Lung microvascular endothelial cell (primary cell): ENCODE data around the gene SIK2. TPM values are rescaled to one million over a fixed set of nuclear protein-coding genes. Genes with fewer than 3 reads are reported as not detected.
A peak's percentile ranks its signal among the peaks of the same experiment; 100 is the strongest.

Experiments
- DNase-seq, 2 donors: peaks; one replicate each; pipeline versions ENCODE4 v3.0.0 to v3.0.0-alpha.2; 2010; ENCODE audit warnings: low read depth in 2 of 2
- total RNA-seq: library from RNA; depleted of rRNA; stranded (reverse); fragments of >200 nt; gene quantifications from 2 replicates; pipeline ENCODE4 v1.2.1, GENCODE V29; 2014

The SIK2 gene
- total RNA-seq, 1 donor from 2014 or later, result 9.9 TPM

GRCh38 chr11:111581341-111581740 lies 20.9 kb upstream of the SIK2 start:
- no peak for DNase-seq

GRCh38 chr11:111582163-111582562 lies 20.1 kb upstream of the SIK2 start:
- peak; percentile 27 to 71 for DNase-seq

GRCh38 chr11:111582881-111583280 lies 19.4 kb upstream of the SIK2 start:
- peak in 1 of 2 donors; percentile 64 for DNase-seq

- DNase-seq, result peak; percentile 43 to 75
Measured at GRCh38 chr11:111585371-111585770, 16.9 kb upstream of the SIK2 start.

- DNase-seq, result peak; percentile 57 to 75
Measured at GRCh38 chr11:111586388-111586831, 15.8 kb upstream of the SIK2 start.

- no peak for DNase-seq
Measured at GRCh38 chr11:111589114-111589513, 13.1 kb upstream of the SIK2 start.

- no peak for DNase-seq
Measured at GRCh38 chr11:111589886-111590499, 12.3 kb upstream of the SIK2 start.

GRCh38 chr11:111591187-111591960 lies 10.9 kb upstream of the SIK2 start:
- no peak for DNase-seq

- DNase-seq, result no peak
Measured at GRCh38 chr11:111592491-111592890, 9.8 kb upstream of the SIK2 start.

GRCh38 chr11:111596319-111596718 lies 5.9 kb upstream of the SIK2 start:
- no peak for DNase-seq

- no peak for DNase-seq
Measured at GRCh38 chr11:111598148-111598547, 4.1 kb upstream of the SIK2 start.

GRCh38 chr11:111598559-111598958 lies 3.7 kb upstream of the SIK2 start:
- DNase-seq, result no peak

GRCh38 chr11:111601636-111601978 lies 642 bp upstream of the SIK2 start:
- no peak for DNase-seq

- DNase-seq, result peak; percentile 33 to 36
Measured at GRCh38 chr11:111602865-111603610, 789 bp downstream of the SIK2 start.

GRCh38 chr11:111603611-111604130 lies 1.4 kb downstream of the SIK2 start:
- DNase-seq, result no peak

GRCh38 chr11:111604392-111605009 lies 2.3 kb downstream of the SIK2 start:
- peak; percentile 58 to 72 for DNase-seq

- DNase-seq, result no peak
Measured at GRCh38 chr11:111605681-111606080, 3.4 kb downstream of the SIK2 start.

GRCh38 chr11:111606986-111607385 lies 4.7 kb downstream of the SIK2 start:
- DNase-seq, result no peak

- DNase-seq, result no peak
Measured at GRCh38 chr11:111607751-111608150, 5.5 kb downstream of the SIK2 start.

- peak in 1 of 2 donors; percentile 37 for DNase-seq
Measured at GRCh38 chr11:111612224-111612623, 10.0 kb downstream of the SIK2 start.

GRCh38 chr11:111617286-111617685 lies 15.0 kb downstream of the SIK2 start:
- no peak for DNase-seq

- no peak for DNase-seq
Measured at GRCh38 chr11:111620518-111620917, 18.3 kb downstream of the SIK2 start.
